Endodermal cell (in vitro differentiated cells): ENCODE results near the gene SLC25A48. TPM values are rescaled to one million over a fixed set of nuclear protein-coding genes. Genes with fewer than 3 reads are reported as not detected.
A peak's percentile ranks its signal among the peaks of the same experiment; 100 is the strongest.

Source experiments
- DNase-seq: peaks from one replicate; pipeline ENCODE4 v3.0.0-alpha.2; 2017
- H3K27ac ChIP-seq: 2 replicates; pipeline ENCODE4 v1.5.1; 2013; ENCODE audit warnings: mild to moderate bottlenecking, low read depth, low read length, moderate library complexity
- H3K27me3 ChIP-seq: 2 replicates; pipeline ENCODE4 v1.6.1; 2013; ENCODE audit warnings: mild to moderate bottlenecking, low read length, moderate library complexity; ENCODE audit not compliant: insufficient read depth, control insufficient read depth, poor library complexity, severe bottlenecking
- H3K36me3 ChIP-seq: 2 replicates; pipeline ENCODE4 v1.7.0; 2013; ENCODE audit warnings: mild to moderate bottlenecking, low read length, moderate library complexity; ENCODE audit not compliant: control insufficient read depth, insufficient read depth
- H3K4me1 ChIP-seq: one replicate; pipeline ENCODE4 v1.7.0; 2013; ENCODE audit warnings: low read length; ENCODE audit not compliant: control insufficient read depth, insufficient read depth
- H3K4me3 ChIP-seq: 2 replicates; pipeline ENCODE4 v1.5.1; 2013; ENCODE audit warnings: mild to moderate bottlenecking, low read length, moderate library complexity
- H3K9ac ChIP-seq: 2 replicates; pipeline ENCODE4 v1.6.1; 2013; ENCODE audit warnings: mild to moderate bottlenecking, low read length, moderate library complexity; ENCODE audit not compliant: poor library complexity, severe bottlenecking; ENCODE audit errors: extremely low read depth
- H3K9me3 ChIP-seq: 2 replicates; pipeline ENCODE4 v1.6.1; 2013; ENCODE audit warnings: mild to moderate bottlenecking, low read length, moderate library complexity; ENCODE audit not compliant: control insufficient read depth
- H3K27ac Mint-ChIP-seq: 2 replicates; pipeline ENCODE4 v1.8.0; 2020; ENCODE audit warnings: mixed read lengths
- H3K27me3 Mint-ChIP-seq: 2 replicates; pipeline ENCODE4 v1.8.0; 2021; ENCODE audit warnings: mild to moderate bottlenecking, mixed read lengths; ENCODE audit not compliant: insufficient read depth
- H3K36me3 Mint-ChIP-seq: 2 replicates; pipeline ENCODE4 v1.8.0; 2020; ENCODE audit warnings: low read depth, mixed read lengths
- H3K4me1 Mint-ChIP-seq: 2 replicates; pipeline ENCODE4 v1.8.0; 2020; ENCODE audit warnings: mixed read lengths
- H3K4me3 Mint-ChIP-seq: 2 replicates; pipeline ENCODE4 v1.8.0; 2020; ENCODE audit warnings: mild to moderate bottlenecking, moderate library complexity, mixed read lengths
- H3K9me3 Mint-ChIP-seq: 2 replicates; pipeline ENCODE4 v1.8.0; 2020; ENCODE audit warnings: mild to moderate bottlenecking, mixed read lengths
- whole genome bisulfite sequencing, 2 experiments: methylation state at CpG; one replicate each; pipeline versions ENCODE4 v1.1.5 to v1.1.7; 2013; ENCODE audit warnings: missing lambda C conversion rate in 2 of 2, mixed read lengths in 1 of 2; ENCODE audit not compliant: insufficient coverage in 1 of 2, insufficient read length in 1 of 2; 5-methylcytosine and 5-hydroxymethylcytosine counted together
- total RNA-seq, 2 donors: library from RNA; stranded (reverse); fragmentation: NEBNext Ultra II Directional in 1 of 2; extraction: Animal tissue kit (Norgen Biotek cat#: 25700) in 1 of 2; gene quantifications; 2 replicates in 1 of 2; 3 replicates in 1 of 2; pipeline ENCODE4 v1.2.1, GENCODE V29; 2021
- TF ChIP-seq, protein P1 (sequence below): fragments of 200-600 bp; sonication (generic); conservative IDR thresholded peaks from 2 replicates; pipeline ENCODE4 v1.5.0; 2021; ENCODE audit warnings: antibody characterized with exemption, mild to moderate bottlenecking

SLC25A48 gene
- total RNA-seq, 2 donors from 2014 or later: 2.5 to 5.9 TPM

DNA sequence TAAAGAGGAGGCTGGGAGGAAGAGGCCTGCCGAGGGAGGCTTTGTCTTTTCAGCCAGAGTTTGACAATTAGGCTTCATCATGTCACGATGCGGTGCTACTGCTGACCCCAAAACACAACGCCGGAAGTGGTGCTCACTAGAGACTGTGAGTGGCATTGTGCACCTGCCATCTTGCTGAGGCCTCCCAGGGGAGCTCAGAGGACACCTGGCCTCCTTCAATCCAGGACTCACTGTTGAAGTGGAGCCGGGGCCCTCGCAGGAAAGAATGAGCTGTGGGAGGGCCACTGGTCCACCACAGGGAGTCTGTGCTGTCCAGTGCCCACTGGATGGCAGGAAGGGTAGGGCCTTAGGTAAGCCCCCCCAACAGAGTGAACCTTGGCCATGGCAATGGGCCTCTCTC is 12.7 kb upstream of the SLC25A48 start:
- TF ChIP-seq, protein P1, sequence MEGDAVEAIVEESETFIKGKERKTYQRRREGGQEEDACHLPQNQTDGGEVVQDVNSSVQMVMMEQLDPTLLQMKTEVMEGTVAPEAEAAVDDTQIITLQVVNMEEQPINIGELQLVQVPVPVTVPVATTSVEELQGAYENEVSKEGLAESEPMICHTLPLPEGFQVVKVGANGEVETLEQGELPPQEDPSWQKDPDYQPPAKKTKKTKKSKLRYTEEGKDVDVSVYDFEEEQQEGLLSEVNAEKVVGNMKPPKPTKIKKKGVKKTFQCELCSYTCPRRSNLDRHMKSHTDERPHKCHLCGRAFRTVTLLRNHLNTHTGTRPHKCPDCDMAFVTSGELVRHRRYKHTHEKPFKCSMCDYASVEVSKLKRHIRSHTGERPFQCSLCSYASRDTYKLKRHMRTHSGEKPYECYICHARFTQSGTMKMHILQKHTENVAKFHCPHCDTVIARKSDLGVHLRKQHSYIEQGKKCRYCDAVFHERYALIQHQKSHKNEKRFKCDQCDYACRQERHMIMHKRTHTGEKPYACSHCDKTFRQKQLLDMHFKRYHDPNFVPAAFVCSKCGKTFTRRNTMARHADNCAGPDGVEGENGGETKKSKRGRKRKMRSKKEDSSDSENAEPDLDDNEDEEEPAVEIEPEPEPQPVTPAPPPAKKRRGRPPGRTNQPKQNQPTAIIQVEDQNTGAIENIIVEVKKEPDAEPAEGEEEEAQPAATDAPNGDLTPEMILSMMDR: no peak
- H3K4me3 Mint-ChIP-seq: no peak overlapping the region
- Histone ChIP-seq H3K9me3 (no peaks in the 10 kb centered on the region), H3K36me3 (no peaks in the 10 kb centered on the region), H3K9ac (peak overlapping the region; percentile 56), H3K4me1 (peaks cover 15% of the 10 kb centered on the region), H3K4me3 (no peak overlapping the region), H3K27ac (no peak overlapping the region), H3K27me3 (no peaks in the 10 kb centered on the region)
- no peaks in the 10 kb centered on the region for H3K9me3 Mint-ChIP-seq
- no peak for DNase-seq
- H3K36me3 Mint-ChIP-seq: no peaks in the 10 kb centered on the region
- peaks cover 43% of the 10 kb centered on the region for H3K4me1 Mint-ChIP-seq
- H3K27me3 Mint-ChIP-seq: peaks cover 22% of the 10 kb centered on the region
- H3K27ac Mint-ChIP-seq: peak overlapping the region; percentile 94
- 88 to 93% methylated on average over 5 to 7 of the region's 7 CpGs for WGBS, 2 experiments

- Histone ChIP-seq H3K27ac (no peak overlapping the region), H3K9me3 (no peaks in the 10 kb centered on the region), H3K4me1 (peaks cover 15% of the 10 kb centered on the region), H3K9ac (no peak overlapping the region), H3K27me3 (no peaks in the 10 kb centered on the region), H3K36me3 (no peaks in the 10 kb centered on the region), H3K4me3 (no peak overlapping the region)
- TF ChIP-seq, protein P1: no peak
- Mint-ChIP-seq H3K4me3 (no peak overlapping the region), H3K36me3 (no peaks in the 10 kb centered on the region), H3K9me3 (no peaks in the 10 kb centered on the region), H3K4me1 (peaks cover 48% of the 10 kb centered on the region), H3K27me3 (peaks cover 20% of the 10 kb centered on the region), H3K27ac (peak overlapping the region; percentile 94)
- peak; percentile 31 for DNase-seq
- 87 to 100% methylated on average over 2 of the region's 2 CpGs for WGBS, 2 experiments
Measured at GRCh38 chr5:135822286-135822685, 12.2 kb upstream of the SLC25A48 start.

DNA sequence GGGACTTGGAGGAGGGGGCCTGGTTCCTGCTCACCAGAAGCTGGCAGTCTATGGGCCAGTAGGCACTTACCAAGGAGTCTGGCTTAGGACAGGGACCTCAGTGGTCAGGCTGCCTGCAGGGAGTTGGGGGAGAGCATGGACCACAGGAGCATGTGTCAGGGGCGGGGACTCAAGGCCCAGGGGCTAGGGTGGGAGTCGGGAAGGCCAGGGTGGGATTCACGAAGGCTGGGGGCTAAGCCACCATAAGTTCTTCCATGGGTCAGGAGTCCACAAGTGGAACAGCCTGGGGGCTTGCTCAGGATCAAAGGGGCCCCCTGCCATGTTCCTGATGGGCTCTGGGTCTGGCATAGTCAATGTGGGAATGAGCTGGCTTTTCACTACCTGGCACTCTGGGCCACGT is 11.5 kb upstream of the SLC25A48 start:
- Mint-ChIP-seq H3K27me3 (peaks cover 18% of the 10 kb centered on the region), H3K4me3 (no peak overlapping the region), H3K27ac (no peak overlapping the region), H3K4me1 (peaks cover 49% of the 10 kb centered on the region), H3K9me3 (no peaks in the 10 kb centered on the region), H3K36me3 (no peaks in the 10 kb centered on the region)
- Histone ChIP-seq H3K4me1 (peaks cover 17% of the 10 kb centered on the region), H3K9me3 (no peaks in the 10 kb centered on the region), H3K27ac (no peak overlapping the region), H3K4me3 (no peak overlapping the region), H3K9ac (no peak overlapping the region), H3K27me3 (no peaks in the 10 kb centered on the region), H3K36me3 (no peaks in the 10 kb centered on the region)
- peak; percentile 36 for DNase-seq
- TF ChIP-seq, protein P1: no peak
- 92 to 94% methylated on average over 4 of the region's 4 CpGs for WGBS, 2 experiments
